NCI-H1694 treated with DMSO at 0.1 percent for 48 hours (cell line): ENCODE data around the gene TMEM176A.
"Not testable (repeated sequence)": the region's sequence is repeated elsewhere in the genome, so short reads cannot be mapped to it uniquely, and the experiment has no call there.

Experiments
- DNase-seq: peaks from one replicate; lab custom pipeline; 2025; lab: John Stamatoyannopoulos, UW

Gene TMEM176A

DNA sequence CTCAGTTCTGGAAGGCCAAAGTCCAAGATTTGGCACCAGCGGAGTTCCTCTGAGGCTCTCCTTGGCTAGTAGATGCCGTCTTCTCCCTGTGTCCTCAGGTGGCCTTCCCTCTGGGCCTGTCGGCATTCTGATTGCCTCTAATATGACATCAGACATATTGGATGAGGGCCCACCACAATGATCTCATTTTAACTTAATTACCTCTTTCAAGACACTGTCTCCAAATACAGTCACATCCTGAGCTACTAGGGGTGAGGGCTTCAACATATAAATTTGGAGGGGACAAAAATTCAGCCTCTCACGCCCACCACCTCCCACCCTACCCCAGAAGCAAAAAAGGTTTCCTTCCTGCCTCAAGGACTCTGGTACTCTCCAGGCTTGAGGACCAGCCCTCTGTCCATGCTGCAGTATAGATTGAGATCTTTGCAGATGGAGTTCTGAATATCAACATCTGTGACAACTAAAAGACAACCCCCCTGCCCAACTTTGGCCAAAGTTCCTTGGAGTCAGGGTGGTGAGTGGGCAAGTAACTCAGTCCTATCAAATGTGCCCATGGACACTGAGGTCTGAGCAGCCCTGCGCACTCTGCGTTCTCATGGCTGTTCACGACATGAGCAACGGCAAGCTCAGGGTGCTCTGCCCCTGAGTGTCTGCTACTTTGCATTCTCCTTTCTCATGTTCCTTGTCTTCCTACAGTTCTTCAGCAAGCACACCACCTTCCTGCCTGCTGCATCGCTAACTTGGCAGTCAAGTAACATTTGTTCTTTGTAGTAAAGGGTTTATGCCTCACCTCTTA is 11.9 kb upstream of the TMEM176A start:
- DNase-seq, result no peak

DNA sequence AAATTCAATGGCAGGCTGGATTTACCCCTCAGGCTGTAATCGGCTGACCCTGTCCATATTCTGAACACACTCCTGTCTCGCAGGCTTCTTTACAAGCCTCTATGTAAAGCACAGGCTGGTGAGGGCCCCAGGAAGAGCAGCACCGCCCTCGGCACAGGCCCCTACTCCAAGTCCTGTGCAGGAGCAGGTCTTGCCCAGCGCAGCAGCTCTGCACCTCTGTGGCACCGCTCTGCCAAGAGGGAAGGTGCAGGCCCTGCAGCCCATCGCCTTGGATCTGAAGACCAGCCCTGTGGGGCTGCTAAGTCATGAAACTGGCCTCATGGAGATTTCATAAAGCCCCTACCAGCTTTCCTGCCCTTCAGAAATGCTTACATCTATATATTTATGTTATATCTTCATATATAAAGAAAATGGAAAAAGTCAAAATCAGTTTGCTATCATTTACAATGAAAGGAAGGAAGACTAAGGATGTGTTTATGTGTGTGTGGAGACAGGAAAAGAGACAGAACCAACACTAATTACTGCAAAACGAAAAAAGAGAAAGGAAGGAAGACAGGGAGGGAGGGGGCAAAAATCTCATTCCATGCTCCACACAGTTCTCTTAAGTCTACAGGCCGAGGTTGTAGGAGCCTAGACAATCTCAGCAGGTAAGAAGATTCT is 10.0 kb upstream of the TMEM176A start:
- no peak for DNase-seq

DNA sequence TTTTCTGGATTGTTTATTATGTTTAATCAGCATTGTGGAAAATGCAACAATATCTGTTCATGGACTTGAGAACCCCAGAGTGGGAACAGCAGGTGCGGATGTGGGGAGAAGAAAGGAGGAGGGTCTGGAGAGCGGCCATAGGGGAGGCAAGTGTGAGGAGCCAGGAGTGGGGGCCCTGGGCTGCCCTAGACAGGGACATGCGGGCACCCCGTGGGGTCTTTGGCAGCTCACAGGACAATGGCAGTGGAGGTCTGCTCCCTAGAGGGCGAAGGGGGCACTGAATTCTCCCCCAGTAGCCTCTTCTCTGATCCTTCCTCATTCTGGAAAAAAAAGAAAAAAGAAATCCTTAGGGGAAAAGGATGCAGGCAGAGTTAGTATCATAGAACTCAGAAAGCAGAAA is 9.3 kb upstream of the TMEM176A start:
- DNase-seq, result no peak

DNA sequence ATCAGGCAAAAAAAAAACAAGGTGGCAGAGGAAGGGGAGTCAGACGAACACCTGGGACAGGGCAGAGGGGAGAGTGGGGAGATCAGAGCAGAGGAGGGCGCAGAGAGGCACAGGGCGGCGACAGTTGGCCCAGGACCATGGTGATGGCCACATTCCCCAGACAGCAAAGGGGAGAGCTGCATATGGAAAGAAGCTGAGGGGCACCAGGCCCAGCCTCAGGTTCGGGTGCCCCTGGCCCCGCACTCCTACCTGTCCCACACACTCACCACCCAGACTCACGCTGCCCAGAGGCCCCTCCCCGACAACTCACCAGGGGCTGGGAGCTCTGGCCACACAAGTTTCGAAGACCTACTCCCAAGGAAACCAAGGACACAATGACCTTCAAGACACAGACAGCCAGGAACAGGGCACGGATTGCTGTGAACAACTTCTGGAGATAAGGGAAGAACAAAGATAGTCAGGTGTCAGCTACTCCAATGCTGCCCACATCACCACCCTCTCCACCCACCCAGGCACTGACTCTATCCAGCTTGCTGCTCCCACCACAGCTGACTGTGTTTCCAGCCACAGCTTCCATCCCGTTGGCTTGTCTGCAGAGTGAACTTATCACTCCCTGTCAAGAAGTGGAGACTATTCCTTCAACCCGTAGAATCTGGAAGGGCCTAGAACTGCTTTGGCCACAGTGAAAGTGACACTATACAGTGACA is 8.7 kb upstream of the TMEM176A start:
- DNase-seq, result no peak

DNA sequence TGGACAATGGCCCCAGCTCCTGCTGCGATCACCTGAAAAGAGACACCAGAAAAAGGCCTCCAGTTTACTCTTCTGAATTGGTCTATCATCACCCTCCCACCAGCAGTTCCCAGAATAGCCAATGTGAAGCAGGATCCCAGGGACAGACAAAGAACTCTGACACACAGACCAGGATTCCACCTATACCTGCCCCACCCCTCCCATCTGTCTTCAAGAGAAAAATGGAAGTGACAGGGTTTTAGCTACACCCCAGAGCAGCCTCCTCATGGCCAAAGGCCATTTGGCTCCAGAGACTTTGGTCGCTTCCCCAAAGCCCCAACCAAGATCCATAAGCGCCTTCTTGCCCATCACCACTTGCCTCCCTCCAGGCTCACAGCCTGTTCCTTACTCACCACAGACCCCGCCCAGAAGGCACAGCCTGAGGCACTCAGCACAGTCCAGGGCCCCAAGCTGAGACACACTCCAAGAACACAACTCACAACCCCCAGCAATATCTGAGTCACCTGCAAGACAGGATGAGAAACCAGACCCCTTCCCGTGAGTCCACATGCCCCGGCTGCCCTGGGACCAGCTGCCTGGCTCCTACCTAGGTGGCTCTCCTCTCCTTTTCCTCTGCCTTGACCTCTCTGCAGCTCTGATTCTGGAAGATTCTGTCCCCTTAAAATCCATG is 6.9 kb upstream of the TMEM176A start:
- no peak for DNase-seq

DNA sequence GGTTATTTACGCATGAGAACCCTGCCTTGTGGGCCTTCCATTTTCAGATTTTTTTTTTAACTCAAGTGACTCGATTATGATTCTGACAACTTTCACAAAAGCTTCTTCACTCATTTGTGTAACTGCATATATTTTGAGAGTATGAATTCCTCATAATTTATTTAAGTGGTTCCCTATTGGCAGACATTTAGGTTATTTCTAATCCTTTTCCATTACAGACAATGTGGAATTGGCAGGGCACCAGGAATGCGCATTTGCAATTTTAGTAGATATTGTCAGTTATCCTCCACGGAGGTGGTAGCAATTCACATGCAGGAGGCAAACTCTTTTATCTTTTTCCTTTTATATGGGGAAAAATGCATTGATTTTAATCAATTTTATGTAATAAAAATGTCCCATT is 2.9 kb upstream of the TMEM176A start:
- DNase-seq, result no peak

DNA sequence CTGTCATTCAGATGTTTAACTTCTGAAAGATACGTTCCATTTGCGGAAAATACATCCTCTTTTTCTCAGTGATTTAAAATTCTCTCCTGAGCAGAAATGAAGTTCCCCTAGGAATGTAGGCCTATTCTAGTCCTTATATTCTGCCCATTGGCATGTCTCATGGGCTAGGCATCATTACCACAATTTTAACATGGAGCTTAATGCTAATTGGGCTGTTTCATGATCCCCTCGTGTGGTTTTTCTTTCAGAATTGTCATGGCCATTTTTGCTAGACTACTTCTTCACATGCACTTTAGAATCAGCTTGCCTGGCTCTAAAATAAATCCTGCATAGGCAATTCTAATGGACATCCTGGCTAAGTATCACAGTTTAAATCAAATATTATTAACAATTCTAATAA is 1.4 kb upstream of the TMEM176A start:
- DNase-seq, result no peak

DNA sequence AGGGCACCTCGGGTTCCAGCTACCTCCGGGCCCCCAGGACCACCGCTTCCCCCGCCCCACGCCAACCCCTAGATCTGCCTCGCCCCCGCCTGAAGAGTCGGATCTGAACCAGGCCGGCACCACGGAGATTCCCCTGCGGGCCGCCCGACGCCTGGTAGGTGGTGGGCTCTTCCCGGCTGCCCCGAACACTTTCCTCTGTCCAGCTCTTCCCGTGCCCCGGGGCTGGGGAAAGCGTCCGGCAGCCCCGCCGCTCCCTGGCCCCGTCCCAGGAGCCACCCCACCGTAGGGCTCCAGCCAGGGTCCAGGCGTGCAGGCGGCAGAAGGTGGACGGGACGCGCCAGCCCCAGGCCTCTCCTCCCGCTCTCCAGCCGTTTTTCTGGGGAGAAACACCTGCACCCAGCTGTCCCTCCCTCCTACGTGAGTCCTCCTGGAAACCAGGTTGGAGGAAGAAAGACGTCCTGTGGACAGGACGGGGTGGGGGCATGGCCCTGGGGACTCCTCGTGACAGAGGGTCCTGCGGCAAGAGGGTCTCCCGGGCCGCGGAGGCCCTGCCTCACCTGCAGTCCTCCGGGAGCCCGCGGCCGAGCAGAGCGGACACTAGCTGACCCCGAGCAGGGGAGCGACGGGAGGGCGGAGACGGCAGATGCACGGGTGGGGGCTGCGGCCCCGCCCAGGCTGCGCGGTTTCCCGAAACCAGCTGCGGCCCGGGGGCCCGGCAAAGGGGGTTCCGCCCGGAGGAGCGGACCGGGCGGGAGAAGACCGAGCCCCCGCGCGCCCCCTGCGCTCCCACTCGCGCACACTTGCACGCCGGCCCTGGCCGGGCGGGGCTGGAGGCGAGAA is 608 bp upstream of the TMEM176A start, which contains the start of gene TMEM176B:
TSS of gene TMEM176B (minus strand) at position 624 of the 840 bp plus-strand sequence. CDS start 3,795 bp downstream, outside the sequence.
- no peak for DNase-seq

DNA sequence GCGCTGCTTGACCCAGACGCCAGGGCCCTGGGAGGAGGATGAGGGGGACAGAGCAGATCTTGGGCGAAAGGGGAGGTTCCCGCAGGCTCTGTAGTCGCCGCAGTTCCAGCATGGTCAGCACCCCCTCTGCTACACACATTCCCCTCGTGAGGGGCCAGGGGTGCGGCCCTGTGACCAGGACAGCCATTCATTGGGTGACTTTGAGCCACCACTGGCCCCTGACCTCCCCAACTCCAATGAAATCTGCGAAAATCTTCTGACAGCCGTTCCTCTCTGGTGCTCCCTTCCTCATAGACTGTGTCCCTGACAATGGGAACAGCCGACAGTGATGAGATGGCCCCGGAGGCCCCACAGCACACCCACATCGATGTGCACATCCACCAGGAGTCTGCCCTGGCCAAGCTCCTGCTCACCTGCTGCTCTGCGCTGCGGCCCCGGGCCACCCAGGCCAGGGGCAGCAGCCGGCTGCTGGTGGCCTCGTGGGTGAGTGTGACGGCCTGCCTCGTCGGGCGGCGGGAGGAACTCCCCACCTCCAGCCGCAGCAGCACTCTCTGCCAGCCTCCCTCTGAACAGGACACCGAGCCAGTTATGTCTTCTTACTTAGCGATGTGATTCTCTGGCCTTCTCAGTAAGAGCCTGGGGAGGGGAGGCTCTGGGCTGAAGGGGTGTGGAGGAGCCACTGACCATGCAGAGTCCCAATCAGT is 825 bp downstream of the TMEM176A start:
- no peak for DNase-seq

DNA sequence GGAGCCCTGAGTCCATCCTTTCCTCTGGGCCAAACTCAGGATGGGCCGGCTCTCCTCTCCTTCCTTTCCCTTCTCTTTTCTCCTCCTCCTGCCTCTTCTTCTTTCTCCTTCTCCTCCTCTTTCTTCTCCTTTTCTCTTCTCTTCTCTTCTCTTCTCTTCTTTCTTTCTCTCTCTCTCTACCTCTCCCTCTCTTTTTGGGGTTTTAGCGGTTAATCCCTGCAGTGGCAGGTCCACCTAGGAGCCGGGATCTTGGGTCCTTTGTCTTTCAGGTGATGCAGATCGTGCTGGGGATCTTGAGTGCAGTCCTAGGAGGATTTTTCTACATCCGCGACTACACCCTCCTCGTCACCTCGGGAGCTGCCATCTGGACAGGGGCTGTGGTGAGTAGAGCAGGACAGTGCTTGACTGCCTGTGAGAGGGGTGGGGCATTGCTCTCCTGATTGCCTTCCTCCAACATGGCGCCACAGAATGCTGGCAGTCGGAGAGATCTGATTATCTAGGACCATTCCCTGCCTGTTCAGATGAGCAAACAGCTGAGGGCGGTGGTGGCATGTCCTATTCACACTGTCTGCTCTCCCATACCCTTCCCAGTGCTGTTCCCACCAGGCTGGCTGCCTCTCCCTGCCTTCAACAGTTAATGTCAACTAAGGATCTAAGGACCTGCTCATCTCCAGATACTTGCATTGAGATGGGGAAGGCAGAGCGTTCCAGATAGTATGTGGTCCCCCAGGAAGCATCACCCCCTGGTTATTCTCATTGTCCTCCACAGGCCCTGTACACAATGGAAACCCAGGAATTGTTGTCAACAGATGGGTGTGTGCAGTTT is 1.6 kb downstream of the TMEM176A start:
- no peak for DNase-seq

DNA sequence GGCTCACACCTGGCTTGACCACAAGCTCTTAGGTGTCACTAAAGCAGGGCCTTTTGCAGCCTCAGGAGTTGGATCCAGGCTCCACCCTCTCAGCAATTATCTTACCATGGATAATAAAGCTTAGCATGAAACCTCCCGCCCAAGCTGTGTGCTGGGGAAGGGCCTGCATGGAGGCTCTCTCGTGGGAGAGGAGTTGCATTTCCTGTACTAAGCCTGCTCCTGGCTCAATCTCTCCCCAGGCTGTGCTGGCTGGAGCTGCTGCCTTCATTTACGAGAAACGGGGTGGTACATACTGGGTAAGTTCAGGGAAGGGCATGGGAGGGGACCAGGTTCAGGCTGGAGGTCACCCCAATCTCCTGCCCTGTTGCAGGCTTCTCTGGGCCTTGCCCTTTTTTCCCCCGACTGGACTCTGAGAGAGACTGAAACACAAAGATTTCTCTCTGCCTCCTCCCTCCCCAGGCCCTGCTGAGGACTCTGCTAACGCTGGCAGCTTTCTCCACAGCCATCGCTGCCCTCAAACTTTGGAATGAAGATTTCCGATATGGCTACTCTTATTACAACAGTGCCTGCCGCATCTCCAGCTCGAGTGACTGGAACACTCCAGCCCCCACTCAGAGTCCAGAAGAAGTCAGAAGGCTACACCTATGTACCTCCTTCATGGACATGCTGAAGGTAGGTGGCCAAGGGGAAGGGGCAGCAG is 2.7 kb downstream of the TMEM176A start:
- DNase-seq, result no peak

DNA sequence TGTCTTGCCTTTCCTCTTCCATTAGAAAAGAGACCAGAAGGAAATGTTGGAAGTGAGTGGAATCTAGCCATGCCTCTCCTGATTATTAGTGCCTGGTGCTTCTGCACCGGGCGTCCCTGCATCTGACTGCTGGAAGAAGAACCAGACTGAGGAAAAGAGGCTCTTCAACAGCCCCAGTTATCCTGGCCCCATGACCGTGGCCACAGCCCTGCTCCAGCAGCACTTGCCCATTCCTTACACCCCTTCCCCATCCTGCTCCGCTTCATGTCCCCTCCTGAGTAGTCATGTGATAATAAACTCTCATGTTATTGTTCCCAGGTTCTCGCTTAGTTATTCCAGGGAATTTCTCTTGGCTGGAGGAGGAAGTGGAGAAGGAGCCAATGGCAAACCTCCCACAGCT is 4.2 kb downstream of the TMEM176A start:
- DNase-seq, result no peak

DNA sequence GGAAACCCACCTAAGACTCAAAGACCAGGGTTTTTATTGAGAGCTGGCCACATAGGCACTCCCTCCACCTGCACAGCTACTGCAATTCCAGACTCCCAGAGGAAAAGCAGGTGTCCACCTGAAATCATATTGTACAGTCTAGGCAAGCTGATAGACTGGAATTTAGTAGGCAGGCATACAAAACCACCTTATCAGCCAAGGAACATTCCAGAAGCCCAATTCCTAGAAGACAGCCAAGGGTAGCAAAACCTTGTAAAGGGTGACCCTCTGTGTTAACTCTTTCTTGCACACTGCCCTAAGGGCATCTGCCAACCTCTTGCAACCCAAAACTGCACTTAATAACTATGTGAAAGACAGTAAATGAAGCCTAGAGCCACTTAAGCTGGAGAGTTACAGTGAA is 5.3 kb downstream of the TMEM176A start:
- DNase-seq, result no peak

DNA sequence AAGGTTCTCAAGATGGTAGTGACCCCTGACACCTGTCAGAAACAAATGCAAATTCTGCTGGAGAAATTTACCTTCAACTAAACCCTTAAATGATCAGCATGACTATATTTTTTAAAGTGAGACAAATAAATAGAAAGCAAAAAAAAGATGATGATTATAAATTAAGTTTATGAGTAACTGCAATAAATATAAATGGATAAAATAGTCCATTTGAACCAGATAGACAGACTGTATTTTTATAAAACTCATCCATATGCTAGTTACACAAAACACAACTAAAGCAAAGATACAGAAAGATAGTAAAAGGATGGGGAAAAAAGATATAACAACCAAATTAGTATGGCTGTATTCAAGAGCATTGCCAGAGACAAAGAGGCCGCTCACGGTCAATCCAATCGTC is 5.9 kb downstream of the TMEM176A start:
- no peak for DNase-seq

DNA sequence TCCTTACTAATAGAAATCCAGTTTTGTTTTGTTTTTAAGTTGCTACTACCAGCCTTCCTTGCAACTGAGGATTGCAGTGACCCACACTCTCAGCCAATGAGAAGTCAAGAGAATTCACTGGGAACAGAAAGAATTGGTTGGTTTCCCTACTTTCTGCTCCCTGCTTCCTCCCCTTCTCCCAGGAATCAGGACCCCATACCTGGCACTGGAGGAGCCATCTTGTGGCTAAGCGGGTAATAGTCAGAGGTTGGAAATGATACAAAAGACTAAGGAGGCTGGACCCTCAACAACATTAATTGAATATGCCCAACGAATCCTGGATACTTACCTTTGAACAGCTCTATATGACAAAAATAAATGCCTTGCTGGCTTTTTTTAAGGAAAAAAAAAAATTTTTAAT is 6.3 kb downstream of the TMEM176A start:
- DNase-seq, result no peak

DNA sequence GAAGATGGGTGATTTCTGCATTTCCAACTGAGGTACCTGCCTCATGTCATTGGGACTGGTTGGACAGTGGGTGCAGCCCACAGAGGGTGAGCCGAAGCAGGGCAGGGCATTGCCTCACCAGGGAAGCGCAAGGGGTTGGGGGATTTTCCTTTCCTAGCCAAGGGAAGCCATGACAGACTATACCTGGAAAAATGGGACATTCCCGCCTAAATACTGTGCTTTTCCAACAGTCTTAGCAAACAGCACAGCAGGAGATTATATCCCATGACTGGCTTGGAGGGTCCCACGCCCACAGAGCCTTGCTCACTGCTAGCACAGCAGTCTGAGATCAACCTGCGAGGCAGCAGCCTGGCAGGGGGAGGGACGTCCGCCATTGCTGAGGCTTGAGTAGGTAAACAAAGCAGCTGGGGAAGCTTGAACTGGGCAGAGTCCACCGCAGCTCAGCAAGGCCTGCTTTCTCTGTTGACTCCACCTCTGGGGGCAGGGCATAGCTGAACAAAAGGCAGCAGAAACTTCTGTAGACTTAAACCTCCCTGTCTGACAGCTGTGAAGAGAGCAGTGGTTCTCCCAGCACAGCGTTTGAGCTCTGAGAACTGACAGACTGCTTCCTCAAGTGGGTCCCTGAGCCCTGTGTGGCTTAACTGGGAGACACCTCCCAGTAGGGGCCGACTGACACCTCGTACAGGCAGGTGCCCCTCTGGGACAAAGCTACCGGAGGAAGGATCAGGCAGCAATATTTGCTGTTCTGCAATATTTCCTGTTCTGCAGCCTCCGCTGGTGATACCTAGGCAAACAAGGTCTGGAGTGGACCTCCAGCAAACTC is 7.3 kb downstream of the TMEM176A start:
- not testable (repeated sequence) for DNase-seq

DNA sequence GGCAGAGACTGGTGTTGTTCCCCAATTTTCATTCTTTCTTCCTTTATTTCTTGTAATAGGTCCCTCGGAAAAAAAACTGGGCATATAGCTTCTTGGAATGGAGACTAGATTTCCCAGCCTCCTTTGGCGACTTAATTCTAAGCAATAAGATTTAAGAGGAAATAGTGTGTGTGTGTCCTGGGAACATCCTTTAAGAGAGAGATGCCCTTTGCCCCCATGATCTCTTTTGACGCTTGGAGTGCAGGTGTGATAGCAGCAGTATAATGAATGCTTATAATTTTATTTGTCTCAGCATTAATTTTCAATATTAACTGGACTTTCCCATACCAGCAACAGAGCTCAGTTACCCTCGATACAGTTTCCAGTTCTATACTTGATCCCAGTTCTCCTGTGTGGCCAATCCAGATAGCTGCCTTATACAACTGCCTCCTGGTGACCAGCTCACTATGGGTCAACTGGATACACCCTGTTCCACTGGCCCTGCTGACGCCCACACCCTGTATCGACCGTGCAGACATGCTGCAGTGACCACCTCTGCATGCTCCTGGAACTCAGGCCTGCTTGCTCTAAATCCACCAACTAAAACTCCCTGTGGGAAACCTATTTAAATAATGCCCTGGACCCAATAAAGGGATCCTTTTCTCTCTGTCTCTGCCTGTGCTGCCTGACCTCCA is 13.9 kb downstream of the TMEM176A start:
- no peak for DNase-seq

DNA sequence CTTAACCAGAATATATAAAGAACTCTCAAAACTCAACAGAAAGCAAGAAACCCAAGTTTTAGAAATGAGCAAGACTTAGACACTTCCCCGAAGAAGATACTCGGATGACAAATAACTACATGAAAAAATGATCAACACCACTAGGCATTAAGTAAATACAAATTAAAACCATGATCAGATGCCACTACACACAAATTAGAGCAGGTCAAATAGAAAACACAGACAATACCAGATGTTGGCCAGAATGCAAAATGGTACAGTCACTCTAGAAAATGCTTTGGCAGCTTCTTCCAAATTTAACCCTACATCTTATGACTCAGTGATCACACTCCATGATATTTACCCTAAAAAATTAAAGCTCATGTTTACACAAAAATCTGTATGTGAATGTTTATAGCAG is 18.4 kb downstream of the TMEM176A start:
- no peak for DNase-seq
